Measurements from ENCODE around the gene KCNQ2. TPM values are rescaled to one million over a fixed set of nuclear protein-coding genes. Genes with fewer than 3 reads are reported as not detected.

Gene KCNQ2
- total RNA-seq, 1 experiment from 2014 or later = not detected

DNA sequence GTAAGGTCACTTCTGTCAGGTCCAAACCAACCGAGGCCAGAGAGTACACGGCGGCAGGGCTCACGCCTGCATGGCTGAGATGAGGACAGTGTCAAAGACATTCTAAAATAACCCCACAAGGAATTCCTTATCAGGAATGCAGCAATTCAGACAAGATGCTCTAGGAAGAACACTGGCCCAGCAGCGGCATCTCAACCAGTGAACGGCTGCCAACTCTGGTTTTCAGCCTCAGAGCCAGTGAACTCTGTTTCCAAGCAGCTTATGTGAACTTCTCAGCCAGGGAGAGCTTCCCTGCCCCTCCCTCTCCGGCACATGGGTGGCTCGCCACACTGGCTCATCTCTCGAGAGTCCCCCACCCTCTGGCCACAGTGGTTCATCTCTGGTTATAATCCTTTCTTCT, 36.9 kb downstream of the KCNQ2 start:
- no peaks in the 10 kb centered on the region for H3K9me3 ChIP-seq (replicated peaks)
- no peak overlapping the region for H3K4me3 ChIP-seq
- no peak overlapping the region for H3K27ac ChIP-seq
- no peaks in the 10 kb centered on the region for H3K36me3 ChIP-seq
- H3K27me3 ChIP-seq = peaks cover 25% of the 10 kb centered on the region
- no peak for DNase-seq
- H3K4me1 ChIP-seq = no peaks in the 10 kb centered on the region

DNA sequence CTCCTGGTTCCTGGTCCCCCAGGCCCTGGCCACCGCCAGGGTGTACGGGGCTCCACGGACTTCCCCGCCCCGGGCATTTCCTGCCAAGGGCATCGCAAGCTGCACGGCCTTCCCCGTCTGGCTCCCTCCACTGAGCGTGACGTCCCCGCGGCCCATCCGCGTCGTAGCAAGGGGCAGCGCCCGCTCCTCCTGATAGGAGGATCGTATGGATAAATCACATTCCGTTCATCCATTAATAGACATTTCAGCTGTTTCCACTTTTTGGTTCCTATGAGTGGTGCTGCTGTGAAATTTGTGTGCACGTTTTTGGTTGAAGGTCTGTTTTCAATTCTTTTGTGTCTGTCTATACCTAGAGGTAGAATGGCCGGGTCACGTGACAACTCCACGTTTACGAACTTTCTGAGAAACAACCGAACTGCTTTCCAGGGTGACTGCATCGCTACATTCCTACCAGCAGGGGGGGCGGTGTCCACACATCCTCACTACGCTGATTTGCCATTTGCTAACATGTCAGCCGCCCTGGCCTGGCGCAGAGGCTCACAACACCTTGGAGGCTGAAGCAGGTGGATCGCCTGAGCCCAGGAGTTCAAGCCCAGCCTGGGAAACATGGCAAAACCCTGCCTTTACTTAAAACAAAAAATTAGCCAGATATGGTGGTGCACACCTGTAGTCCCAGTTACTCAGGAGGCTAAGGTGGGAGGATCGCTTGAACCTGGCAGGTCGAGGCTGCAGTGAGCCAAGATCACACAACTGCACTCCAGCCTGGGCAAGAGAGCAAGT, 37.7 kb downstream of the KCNQ2 start:
- DNase-seq = peak; percentile 78 to 89
- Histone ChIP-seq H3K36me3 (no peaks in the 10 kb centered on the region), H3K27ac (no peak overlapping the region), H3K4me1 (no peaks in the 10 kb centered on the region), H3K4me3 (no peak overlapping the region), H3K27me3 (peaks cover 25% of the 10 kb centered on the region), H3K9me3 (replicated peaks) (no peaks in the 10 kb centered on the region)

DNA sequence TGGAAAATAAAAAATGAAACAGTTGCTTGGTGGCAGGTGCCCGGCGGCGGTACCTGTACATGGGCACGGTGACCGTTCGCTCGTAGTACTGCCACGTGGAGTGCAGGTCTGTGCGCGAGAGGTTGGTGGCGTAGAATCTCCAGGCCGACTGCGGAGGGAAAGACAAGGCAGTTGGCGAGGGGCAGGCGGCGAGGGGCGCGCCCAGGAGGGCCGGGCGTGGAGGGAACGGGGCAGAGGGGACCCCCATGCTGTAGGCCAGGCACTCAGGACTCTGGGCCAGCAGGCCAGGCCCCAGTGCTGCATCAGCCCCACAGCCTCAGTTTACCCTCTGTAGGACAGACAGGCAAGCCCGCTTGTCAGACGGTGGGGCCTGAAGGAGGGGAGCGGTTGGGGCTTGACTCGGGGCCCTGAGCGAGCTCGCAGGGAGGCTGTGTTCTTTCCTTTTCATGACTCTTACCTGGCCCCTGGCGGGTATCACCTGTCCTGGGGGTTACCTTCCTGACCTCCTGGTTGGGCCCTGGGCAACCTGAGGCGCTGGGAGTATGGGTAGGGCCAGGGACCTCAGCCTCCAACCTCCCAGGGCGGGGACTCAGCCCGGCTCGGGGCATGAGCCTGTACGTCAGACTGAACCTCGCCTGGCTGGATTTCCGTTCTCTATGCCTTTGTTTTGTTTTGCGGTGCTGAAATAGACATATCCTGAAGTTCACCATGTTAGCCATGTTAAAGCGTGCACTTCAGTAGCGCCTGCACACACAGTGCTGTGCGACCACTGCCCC, 38.5 kb downstream of the KCNQ2 start:
- H3K4me3 ChIP-seq = no peak overlapping the region
- no peaks in the 10 kb centered on the region for H3K4me1 ChIP-seq
- no peak for DNase-seq
- H3K36me3 ChIP-seq = no peaks in the 10 kb centered on the region
- peaks cover 30% of the 10 kb centered on the region for H3K27me3 ChIP-seq
- no peaks in the 10 kb centered on the region for H3K9me3 ChIP-seq (replicated peaks)
- no peak overlapping the region for H3K27ac ChIP-seq

DNA sequence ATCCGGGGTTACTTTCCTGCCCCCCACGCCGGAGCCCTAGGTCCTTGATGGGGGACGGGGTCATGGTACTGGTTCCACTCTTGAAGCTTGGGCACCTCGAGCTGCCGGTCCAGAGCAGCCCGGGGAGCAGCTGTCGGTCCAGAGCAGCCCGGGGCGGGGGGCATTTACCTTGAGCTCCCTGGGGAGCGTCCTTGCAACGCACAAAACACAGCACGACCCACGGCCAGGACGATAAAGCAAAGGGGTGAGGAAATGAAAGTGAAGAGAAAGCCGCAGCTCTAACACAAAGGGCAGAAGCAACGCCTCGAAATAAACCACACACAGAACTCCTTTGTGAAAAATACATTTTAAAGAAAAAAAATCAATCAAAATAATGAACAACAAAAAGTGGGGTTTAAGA, 39.1 kb downstream of the KCNQ2 start:
- Histone ChIP-seq H3K27ac (no peak overlapping the region), H3K4me1 (no peaks in the 10 kb centered on the region), H3K4me3 (no peak overlapping the region), H3K27me3 (peaks cover 34% of the 10 kb centered on the region), H3K9me3 (replicated peaks) (no peaks in the 10 kb centered on the region), H3K36me3 (no peaks in the 10 kb centered on the region)
- DNase-seq = no peak

DNA sequence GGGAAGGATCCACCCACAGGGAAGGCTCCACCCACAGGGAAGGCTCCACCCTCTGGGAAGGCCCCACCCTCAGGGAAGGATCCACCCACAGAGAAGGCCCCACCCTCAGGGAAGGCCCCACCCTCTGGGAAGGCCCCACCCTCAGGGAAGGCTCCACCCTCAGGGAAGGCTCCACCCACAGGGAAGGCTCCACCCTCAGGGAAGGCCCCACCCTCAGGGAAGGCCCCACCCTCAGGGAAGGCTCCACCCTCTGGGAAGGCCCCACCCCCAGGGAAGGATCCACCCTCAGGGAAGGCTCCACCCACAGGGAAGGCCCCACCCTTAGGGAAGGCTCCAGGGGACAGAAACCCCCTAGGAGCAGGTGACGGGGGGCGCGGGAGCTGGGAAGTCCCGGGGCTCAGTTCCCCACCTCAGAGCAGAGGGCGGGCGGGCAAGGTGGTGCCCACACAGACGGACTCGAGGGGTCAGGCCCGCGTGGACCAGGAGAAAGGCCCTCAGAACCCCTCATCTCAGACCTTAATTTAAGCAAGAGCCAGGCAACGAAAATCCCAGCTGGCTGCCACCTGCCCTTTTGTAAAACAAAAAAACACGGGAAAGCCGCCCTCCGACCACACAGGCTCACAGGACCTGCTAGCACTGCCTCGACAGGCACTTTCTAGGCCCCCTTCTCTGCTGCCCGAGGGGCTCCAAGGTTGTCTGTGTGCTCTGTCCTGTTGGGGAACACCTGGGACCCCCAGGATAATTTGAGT, 39.7 kb downstream of the KCNQ2 start:
- Histone ChIP-seq H3K27me3 (peaks cover 39% of the 10 kb centered on the region), H3K9me3 (replicated peaks) (no peaks in the 10 kb centered on the region), H3K27ac (no peak overlapping the region), H3K4me3 (no peak overlapping the region), H3K36me3 (no peaks in the 10 kb centered on the region), H3K4me1 (no peaks in the 10 kb centered on the region)
- DNase-seq = peak in 1 of 2 experiments; percentile 41

DNA sequence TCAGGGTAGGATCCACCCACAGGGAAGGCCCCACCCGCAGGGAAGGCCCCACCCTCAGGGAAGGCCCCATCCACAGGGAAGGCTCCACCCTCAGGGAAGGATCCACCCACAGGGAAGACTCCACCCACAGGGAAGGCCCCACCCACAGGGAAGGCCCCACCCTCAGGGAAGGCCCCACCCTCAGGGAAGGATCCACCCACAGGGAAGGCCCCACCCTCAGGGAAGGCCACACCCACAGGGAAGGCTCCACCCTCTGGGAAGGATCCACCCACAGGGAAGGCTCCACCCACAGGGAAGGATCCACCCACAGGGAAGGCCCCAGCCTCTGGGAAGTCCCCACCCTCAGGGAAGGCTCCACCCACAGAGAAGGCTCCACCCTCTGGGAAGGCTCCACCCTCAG, 40.5 kb downstream of the KCNQ2 start:
- Histone ChIP-seq H3K27ac (no peak overlapping the region), H3K9me3 (replicated peaks) (no peaks in the 10 kb centered on the region), H3K4me3 (no peak overlapping the region), H3K4me1 (no peaks in the 10 kb centered on the region), H3K27me3 (peaks cover 42% of the 10 kb centered on the region), H3K36me3 (no peaks in the 10 kb centered on the region)
- DNase-seq = no peak

DNA sequence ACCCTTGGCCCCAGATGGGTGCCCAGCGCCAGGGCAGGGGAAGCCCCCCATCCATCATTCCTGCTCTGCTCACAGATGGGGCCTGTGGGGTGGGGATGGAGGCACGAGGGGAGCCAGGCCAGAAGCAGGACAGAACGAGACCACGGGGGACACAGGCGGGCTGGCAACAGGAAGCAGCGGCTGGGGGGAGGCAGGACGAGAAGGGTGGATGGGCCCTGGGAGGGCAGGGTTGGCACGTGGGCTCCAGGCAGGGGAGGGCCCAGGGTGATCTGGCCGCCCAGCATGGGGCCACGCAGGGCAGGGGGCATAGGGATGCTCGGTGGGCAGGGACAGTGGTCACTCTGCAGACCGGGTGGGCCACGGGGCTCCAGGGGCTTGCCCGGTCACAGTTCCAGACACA, 41.6 kb downstream of the KCNQ2 start:
- no peaks in the 10 kb centered on the region for H3K36me3 ChIP-seq
- H3K4me1 ChIP-seq = no peaks in the 10 kb centered on the region
- no peak overlapping the region for H3K27ac ChIP-seq
- peaks cover 47% of the 10 kb centered on the region for H3K27me3 ChIP-seq
- no peak overlapping the region for H3K4me3 ChIP-seq
- no peaks in the 10 kb centered on the region for H3K9me3 ChIP-seq (replicated peaks)
- DNase-seq = no peak

DNA sequence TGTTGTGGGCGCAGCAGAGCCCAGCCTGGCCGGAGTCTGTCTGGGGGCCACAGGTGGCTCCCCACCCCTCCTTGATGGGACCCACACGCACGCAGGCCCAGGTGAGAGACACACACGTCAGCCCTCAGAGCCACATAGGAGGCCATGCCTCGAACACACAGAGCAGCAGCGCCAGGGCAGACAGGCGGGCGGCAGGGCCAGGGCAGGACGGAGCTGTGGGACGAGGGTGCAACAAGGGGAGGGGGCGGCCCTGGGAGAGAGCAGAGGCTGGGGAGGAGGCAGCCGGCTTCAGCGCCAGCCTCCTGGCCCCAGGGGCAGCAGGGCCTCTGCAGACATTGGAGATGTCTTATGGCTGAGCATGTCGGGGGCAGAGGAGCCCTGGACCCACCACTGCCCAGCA, 42.5 kb downstream of the KCNQ2 start:
- H3K27ac ChIP-seq = no peak overlapping the region
- no peaks in the 10 kb centered on the region for H3K4me1 ChIP-seq
- H3K9me3 ChIP-seq (replicated peaks) = no peaks in the 10 kb centered on the region
- no peak overlapping the region for H3K4me3 ChIP-seq
- no peak for DNase-seq
- peaks cover 56% of the 10 kb centered on the region for H3K27me3 ChIP-seq
- no peaks in the 10 kb centered on the region for H3K36me3 ChIP-seq

DNA sequence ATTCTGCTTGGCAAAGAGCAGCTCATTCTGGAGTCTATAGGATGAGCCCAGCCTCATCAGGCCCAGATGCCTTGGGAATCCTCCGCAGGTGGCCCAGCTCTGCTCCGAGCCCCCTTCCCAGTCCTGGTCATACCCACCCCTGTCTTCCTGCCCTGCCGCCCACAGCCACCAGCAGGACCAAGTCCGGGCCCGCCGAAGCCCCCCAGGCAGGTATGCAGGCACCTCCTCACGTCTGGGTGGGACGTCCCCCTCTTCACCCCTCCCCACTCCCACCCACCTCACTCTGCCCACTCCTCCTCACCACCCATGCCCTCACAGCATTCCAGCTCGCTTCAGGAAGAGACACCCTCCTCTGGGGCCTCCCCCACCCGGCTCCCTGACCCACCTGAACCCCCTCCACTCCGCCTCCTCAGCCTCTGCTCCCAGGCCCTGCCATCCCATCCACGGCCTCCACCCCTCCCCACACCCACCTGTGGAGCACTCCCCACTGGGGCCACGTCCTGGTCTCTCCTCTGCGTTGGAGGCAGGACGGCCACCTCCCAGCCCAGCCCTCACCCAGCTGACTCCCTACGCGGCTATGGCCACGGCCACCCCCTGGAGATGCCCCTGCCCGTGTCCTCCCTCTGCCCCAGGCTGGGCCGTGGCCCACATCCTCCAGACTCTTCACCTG, 43.4 kb downstream of the KCNQ2 start:
- no peak overlapping the region for H3K27ac ChIP-seq
- DNase-seq = no peak
- no peak overlapping the region for H3K4me3 ChIP-seq
- H3K9me3 ChIP-seq (replicated peaks) = no peaks in the 10 kb centered on the region
- no peaks in the 10 kb centered on the region for H3K4me1 ChIP-seq
- H3K27me3 ChIP-seq = peaks cover 65% of the 10 kb centered on the region
- no peaks in the 10 kb centered on the region for H3K36me3 ChIP-seq

DNA sequence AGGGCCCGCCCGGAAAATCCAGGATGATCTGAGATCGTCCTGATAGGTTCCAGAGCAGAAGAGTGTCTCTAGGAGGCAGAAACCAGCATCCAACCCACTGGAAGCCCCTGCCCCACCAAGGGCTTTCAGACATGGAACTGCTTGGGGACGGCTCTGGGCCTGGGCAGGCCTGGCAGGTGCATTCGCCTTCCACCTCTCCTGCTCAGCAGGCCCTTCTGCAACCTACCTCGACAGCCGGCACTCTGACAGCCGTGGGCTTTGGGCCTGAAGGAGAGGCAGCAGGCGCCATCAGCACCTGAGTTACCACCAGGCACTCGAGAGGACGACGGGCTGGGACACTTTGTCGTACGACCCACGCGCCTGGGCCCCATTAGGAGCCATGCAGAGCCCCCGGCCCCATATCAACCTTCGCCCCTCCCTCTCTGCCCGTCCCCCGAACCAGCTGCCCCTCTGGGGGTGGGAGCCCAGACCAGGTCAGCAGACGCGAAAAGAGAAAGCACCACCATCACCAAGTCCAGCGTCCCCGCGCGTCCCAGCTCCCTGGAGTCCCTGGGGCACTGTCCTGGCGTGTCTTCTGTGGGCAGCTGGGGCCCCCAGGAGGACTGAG, 44.6 kb downstream of the KCNQ2 start:
- no peak for DNase-seq
- Histone ChIP-seq H3K9me3 (replicated peaks) (no peaks in the 10 kb centered on the region), H3K27ac (no peak overlapping the region), H3K36me3 (no peaks in the 10 kb centered on the region), H3K4me3 (no peak overlapping the region), H3K27me3 (peaks cover 77% of the 10 kb centered on the region), H3K4me1 (no peaks in the 10 kb centered on the region)

DNA sequence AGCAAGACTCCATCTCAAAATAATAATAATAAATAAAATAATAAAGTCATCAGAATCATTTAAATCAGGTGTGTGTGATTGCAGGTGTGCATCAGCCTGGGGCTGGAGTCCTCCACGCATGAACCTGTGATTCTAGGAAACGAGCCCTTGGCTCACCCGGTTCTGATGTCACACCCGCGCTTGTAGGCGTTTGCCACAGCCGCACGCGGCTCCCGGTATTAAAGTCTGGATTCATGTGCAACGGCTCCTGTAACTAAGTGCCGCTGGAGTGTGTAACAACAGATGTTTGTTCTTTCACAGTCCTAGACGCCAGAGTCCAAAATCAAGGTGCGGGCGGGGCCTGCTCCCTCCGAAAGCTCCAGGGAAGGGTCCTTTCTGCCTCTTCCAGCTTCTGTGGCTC, 45.2 kb downstream of the KCNQ2 start:
- H3K4me3 ChIP-seq = no peak overlapping the region
- H3K27me3 ChIP-seq = peaks cover 82% of the 10 kb centered on the region
- H3K9me3 ChIP-seq (replicated peaks) = no peaks in the 10 kb centered on the region
- H3K4me1 ChIP-seq = no peaks in the 10 kb centered on the region
- DNase-seq = no peak
- H3K27ac ChIP-seq = no peak overlapping the region
- H3K36me3 ChIP-seq = no peaks in the 10 kb centered on the region

DNA sequence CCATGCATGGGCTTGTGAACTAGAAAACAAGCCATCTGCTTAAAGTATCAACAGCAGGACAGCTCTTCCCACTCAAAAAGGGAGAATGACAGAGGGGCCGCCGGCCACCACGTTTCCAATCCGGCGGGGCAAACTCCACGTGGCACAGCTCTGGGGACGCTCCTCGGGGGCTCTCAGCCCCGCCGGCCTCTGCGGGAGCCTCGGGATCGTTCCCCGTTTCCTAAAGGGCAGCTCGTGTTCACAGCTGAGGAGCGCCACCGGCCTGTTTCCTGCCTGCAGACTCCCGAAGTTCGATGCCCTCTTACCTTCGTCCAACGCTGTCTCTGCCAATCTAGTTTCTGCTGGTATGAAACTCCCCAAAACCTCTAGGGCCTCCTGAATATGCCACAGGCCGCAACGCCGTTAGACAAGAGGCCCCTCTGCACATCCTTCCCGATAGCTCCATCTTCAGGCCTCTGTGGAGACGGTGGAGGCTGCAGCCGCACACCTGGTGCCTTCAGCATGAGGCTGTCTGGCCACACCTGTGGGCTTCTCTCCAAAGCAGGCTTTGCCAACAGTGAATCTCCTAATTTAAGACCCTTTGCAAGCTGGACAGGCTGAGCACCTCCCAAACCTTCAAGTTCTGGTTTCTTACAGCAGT, 46.5 kb downstream of the KCNQ2 start:
- no peak for DNase-seq
- no peaks in the 10 kb centered on the region for H3K4me1 ChIP-seq
- peaks cover 91% of the 10 kb centered on the region for H3K27me3 ChIP-seq
- H3K9me3 ChIP-seq (replicated peaks) = no peaks in the 10 kb centered on the region
- H3K36me3 ChIP-seq = no peaks in the 10 kb centered on the region
- no peak overlapping the region for H3K27ac ChIP-seq
- H3K4me3 ChIP-seq = no peak overlapping the region

DNA sequence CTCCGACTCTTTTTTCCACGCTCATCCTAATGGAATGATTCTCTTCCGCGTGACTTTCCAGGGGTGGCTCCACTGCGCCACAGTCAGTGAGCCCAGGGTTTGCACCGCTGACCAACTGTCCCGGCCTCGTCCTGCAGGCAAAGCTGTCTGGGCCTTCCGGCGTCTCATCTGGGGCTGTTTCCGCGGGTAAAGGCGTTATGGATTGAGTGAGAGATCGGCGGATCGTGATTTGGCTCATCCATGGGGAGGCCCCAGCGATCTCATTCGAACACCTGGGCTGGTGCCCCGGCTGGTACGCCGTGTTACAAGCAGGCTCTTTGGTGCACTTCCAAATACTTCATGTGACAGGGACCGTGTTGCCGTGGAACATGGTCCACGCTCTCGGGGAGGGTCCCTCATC, 47.8 kb downstream of the KCNQ2 start:
- H3K36me3 ChIP-seq = no peaks in the 10 kb centered on the region
- H3K4me1 ChIP-seq = no peaks in the 10 kb centered on the region
- no peak overlapping the region for H3K27ac ChIP-seq
- DNase-seq = no peak
- H3K4me3 ChIP-seq = no peak overlapping the region
- peaks cover 93% of the 10 kb centered on the region for H3K27me3 ChIP-seq
- no peaks in the 10 kb centered on the region for H3K9me3 ChIP-seq (replicated peaks)

DNA sequence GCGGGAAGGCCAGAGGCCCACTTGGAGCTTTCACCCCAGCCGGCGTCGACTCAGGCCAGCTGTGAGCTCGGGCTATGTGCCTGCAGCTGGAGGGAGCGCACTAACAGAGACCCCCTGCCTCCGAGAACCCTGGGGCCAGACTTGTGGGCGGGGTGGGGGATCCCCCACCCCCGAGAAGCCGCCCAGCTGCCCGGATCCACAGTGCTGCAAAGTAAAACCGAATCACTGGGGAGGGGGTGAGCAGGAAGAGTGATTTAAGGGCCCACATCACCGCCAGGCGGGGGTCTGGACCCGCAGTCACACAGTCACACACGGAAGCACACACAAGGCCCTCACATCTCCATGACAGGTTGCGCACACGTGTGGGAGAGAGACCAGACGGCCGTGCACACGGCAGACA, 48.7 kb downstream of the KCNQ2 start:
- no peaks in the 10 kb centered on the region for H3K9me3 ChIP-seq (replicated peaks)
- DNase-seq = no peak
- H3K27me3 ChIP-seq = peaks cover 94% of the 10 kb centered on the region
- no peaks in the 10 kb centered on the region for H3K4me1 ChIP-seq
- H3K4me3 ChIP-seq = no peak overlapping the region
- H3K36me3 ChIP-seq = no peaks in the 10 kb centered on the region
- H3K27ac ChIP-seq = no peak overlapping the region

All from SJCRH30 (cell line).